Stimulated activated CD4-positive, alpha-beta T cell treated with anti-CD3 and anti-CD28 coated beads, TNF-alpha, amount 100 ng/mL, for 48 hours (primary cell): Measurements from ENCODE around the gene LMOD1.
"Not testable (repeated sequence)": the region's sequence is repeated elsewhere in the genome, so short reads cannot be mapped to it uniquely, and the experiment has no call there.

Experiments
- DNase-seq, 3 donors: peaks; one replicate each; pipeline ENCODE4 v3.0.0-alpha.2; 2020; ENCODE audit warnings: low read depth in 3 of 3

The LMOD1 gene

DNA sequence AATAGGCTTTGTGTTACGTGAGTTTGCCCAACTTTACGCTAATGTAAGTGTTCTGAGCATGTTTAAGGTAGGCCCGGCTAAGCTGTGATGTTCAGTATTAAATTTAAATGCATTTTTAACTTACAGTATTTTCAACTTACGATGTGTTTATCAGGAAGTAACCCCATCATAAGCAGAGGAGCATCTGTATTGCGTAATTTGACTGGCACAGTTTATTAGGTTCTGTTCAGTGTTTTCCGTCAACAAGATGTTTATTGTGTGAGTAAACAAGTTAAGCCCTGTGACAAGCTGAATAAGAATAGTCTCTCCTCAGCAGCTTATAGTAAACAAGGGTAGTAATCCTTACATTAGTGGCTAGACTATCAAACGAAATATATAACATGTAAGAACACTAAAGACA is 84.9 kb downstream of the LMOD1 start:
- DNase-seq, result no peak

DNA sequence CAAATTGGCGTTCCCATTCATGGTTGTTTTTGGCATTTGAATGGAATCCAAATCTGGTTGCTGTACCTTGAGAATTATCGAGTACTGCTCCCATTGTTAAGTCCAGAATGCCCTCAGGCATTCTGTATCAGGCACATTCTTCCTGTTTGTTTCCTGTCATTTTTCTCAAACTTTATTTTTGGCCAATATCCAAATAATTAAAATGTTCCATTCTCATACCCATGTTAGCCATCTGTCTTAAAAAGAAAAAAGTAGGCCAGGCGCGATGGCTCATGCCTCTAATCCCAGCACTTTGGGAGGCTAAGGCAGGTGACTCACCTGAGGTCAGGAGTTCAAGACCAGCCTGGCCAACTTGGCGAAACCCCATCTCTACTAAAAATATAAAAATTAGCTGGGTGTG is 86.9 kb downstream of the LMOD1 start:
- DNase-seq, result no peak

DNA sequence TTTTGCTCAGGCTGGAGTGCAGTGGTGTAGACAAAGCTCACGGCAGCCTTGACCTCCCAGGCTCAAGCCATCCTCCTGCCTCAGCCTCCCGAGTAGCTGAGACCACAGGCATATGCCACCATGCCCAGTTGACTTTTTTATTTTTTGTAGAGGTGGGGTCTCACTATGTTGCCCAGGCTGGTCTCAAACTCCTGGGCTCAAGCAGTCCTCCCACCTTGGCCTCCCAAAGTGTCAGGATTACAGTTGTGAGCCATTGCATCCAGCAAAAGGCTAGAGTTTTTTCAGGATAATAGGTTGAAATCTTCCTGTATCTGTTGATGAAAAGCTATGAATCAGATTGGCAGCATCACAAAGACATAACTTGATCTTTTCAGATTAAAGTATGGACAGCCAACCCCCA is 89.6 kb downstream of the LMOD1 start:
- DNase-seq, result not testable (repeated sequence)

DNA sequence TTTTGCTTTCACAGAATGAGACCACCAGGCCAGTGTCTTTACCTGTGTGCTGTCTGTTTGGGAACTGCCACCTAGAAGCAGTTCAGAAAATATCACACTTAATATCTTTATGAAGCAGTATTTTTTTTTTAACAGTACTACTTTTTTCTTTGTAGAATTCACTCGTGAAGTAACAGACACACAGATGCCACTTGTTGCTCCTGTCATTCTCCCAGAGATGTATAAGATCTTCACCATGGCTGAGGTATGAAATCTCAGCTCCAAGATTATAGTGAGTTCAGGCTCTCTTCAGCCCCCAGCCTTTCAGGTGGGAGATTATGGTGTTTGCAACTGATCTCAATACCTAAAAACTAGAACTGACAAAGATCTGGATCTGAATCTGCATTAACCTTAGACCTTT is 94.4 kb downstream of the LMOD1 start:
- DNase-seq, result no peak

DNA sequence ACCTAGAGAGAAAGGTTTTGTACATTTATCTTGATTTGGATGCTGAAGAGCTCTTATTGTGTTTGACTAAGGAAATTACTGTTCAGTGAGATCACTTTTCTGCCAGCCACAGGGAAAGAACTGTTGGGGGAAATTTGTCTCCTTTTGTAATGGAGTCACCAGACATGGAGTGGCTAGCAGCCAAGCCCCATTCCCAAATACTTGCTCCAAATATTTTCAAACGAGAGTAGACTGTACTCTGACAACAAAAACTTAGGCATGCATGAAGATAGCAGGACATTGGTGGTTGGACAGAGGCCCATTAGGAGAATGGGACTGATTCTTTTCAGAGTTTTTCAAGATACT is 96.3 kb downstream of the LMOD1 start:
- DNase-seq, result no peak

DNA sequence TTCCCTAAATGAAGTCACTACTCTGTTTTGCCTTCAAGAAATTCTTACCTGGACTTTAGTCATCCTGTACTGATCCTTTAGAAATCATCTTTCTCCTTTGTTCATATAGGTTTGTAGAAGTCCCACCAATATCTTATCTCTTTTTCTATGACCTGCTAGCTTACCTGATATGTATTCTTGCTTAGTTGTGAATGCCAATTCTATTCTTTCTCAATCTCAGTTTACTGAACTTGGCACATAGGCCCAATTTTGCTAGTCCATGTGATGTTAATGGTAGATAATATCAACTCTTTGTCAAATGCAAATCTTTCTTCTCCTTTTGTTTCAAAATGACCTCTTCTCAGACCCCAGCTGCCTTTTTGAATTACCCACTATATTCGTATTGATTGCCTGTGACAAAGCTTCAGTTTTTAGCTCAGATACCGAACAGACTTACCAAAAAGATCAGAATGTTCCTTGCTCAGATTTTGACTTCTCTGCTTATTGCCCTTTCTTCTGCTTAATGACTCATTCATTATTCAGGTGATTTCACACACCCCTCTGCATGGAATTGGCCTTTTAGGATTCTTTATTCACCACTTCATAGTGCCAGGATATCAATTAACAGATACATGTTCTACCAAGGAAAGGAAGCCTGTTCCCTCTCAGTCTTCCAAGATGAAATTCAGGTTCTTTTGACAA is 96.8 kb downstream of the LMOD1 start:
- no peak for DNase-seq

DNA sequence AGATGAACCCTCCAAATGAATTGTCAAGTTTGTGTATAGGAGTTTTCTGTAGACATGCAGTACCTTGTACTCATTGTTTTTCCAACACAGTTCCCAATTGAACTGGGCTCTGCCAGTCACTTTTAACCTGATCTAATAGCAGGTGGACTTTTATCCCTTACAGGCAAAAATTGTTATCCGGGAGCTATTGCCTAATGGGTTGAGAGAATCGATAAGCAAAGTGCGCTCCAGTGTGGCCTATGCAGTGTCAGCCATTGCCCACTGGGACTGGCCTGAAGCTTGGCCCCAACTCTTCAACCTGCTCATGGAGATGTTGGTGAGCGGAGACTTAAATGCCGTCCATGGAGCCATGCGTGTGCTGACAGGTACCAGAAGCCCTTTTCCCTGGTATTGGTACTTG is 98.1 kb downstream of the LMOD1 start:
- no peak for DNase-seq

DNA sequence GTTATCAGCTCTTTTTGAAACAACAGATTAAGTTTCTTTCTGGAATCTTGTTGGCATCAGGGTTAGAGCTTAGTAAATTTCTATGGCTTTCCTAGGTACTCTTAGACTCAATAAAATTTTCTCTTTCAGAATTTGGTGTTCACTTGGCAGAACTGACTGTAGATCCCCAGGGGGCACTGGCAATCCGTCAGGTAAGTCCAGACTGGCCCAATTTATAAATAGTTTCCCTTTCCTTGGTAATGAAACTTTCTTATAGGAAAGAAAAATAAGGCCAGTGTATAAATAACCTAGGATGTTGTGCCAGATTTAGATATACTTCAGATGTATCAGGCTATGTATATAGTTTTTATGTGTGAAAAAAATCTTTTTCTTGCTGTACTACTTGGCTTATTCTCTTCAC is 99.2 kb downstream of the LMOD1 start:
- DNase-seq, result no peak
